AG08396 (cell line): ENCODE measurements around the gene PDE4D.

Source experiments
- DNase-seq: peaks from one replicate; pipeline ENCODE4 v3.0.0; 2012; ENCODE audit warnings: low spot score, mixed read lengths

The PDE4D gene

DNA sequence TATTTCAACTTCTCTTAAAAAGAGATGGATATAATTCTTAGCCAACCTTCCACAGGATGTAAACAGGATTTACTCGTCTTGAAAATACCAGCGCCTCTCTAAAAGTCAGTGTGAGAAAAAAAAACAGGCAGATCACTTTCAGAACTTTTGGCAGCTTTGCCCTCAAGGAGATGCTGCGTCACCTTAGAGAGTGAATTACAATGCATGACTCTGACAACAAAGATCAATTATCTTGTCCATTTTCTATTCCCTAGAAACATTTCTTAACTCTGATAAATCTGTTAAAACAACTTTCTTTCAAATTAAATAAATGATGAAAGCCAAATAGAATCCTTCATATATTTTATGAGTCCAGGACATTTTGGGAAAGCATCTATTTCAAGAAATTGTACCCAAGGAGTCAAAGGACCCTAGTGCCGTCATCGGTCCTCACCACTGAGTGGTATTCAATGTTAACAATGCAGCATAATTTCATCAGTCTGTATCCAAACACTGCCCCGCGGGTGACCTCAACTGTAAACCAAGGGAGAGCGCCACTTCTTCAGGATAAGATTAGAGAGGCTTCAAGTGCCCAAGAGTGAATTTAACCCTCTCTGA, 536.0 kb downstream of the PDE4D start:
- DNase-seq = no peak

DNA sequence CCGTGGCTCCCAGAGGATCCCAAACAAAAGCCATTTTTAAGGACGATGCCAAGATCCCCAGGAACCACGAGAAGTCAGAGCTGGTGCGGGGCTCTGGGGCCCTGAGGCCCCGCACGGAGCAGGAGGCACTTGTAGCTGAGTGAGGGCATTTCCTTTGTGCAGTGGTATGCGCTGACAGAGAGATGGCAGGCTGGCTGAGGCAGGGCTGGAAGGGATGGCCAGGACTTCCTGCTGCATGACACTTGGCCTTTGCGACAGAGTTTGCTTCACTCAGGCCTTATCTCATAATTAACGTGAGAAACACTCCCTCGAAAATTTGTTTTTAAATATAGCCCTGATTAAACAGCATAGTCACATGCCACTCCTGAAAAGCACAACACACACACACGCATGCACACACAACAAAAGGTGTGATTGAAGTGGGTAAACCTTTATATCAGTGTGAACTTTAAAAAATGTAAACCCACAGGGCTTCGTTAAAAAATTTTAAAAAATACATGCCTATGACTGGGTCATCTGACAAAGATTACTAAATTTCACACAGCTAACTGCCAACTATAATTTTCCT, 536.6 kb downstream of the PDE4D start:
- no peak for DNase-seq

DNA sequence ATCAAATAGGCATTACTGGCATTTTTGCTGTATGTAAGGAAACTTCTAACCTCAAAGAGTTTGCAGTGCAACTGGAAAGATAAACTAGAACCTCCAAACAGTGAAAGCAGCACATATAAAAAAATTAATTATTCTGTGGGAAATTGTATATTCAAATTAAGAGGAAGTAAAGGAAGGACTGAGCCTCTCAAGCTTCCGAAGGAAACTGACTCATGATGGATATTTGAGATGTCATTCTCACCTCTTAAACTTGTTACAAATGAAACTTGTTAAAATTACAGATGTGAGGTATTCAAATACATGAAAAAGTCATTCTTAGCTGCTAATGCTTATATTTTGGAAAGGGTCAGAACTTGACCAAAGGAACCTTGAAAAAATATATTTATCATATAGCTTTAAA, 538.7 kb downstream of the PDE4D start:
- DNase-seq = no peak

DNA sequence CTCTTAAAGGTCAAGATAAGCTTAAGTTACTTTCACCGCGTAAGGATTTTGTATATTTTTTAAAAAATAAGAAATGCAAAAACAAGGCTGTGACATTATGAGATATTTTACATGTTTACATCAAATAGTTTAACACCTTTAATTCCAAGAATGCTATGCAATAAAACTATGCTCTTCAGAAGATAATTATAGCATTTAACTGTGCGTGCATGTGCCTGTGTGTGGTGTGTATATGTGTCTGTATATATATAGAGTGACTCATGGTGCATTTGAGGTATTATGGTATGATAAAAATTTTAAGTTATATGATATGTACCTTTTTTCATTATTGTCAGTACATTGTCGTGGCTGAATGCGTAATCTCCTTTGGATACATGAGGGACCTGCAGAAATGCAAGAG, 539.3 kb downstream of the PDE4D start:
- no peak for DNase-seq

DNA sequence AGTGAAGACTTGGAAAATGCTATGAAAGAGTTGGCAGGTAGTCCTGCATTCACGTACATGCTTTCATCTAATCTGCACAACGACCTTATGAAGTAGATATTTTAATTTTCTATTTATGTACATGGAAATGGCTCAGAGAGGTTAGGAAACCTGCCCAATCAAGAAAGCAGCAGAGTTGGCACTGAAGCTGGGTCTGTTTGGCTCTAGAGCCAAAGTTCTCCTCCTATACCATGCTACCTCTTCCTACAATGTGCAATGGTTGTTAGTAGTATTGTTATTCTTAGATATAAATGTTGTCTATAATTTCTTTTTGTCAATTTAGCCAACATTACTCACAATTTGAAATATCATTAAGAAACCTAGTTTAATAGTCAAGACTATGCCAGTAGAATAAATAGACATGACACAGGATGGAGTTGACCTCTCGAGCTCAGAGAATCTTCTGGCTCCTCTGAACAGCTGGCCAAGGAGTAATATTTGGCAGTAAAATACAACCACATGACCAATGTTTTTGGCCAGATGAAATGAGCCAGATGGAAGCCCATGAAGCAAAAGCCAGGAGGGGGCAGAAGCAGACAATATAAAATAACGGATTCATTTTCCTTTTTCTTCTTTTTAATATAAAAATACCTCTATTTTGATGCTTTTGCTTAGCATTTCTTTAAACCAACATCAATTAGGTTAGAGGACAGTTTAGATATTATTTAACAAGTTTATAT, 542.3 kb downstream of the PDE4D start:
- no peak for DNase-seq

DNA sequence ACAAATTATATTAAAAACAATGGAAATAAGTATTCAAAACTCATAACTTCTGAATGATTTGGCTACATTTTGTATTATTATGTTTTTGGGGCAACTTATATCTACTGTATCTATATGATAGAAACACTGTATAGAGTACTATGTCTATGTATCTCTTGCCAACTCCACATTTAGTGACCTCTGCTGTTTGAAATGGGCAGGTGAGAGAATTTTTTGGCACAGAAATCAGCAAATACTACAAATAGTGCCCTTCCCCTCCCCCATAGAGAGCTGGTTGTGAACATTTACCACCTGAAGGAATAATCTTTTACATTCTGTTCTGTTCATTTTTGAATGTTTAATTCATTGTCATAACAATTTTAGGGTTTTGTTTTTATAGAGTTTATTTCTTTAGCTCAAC, 545.3 kb downstream of the PDE4D start:
- DNase-seq = no peak

DNA sequence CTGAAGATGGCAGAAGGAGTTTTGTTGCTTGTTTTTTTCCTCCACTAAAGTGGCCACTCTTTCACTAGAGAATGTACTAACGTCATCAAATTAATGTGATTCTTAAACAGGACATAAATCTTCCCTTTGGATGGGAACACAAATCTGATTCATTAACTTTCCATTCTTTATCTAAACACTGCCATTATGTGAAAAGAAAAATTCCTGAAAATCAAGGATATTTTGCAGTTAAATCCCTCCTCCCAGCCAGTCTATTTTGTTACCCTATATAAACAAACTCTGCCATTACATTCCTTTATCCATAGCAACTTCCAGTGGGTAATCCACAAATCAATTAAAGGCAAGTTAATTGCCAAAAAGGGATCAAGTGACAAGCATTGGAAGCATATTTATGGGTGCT, 546.5 kb downstream of the PDE4D start:
- no peak for DNase-seq

DNA sequence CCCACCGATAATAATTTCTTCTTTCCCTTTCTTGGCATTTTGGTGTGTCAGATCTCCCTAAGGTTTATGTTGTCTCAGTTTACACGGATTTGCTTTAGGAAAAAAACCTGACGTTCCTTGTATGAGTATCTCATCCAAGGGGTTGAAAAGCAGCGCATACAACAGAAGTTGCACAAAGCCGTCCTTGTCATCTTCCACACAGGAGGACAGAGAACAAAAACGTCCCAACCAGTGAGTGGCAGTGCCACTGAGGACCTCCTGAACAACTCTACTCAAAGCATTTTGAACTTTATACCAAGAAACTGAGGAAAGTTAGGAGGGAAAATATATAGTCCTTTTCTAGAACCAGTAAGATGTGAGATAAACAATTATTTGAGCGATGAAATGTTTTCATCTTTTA, 547.0 kb downstream of the PDE4D start:
- no peak for DNase-seq

DNA sequence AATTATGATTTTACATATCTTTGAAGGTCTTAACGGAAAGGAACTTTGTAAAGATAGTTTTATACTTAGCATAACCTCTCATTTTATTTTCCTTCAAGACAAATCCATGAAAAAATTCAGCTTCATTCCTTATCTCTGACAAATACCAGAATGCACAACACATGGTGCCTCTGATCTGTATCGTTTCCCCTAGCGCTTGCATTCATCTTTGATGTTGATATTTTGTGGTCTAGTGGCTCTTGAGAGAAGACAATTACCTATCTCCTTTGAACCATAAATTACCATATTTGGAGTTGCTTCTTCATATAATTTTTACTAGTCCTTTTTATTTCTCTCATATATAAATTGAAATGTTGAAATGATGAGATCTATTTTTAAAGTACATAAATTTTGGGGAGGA, 551.3 kb downstream of the PDE4D start:
- DNase-seq = no peak

DNA sequence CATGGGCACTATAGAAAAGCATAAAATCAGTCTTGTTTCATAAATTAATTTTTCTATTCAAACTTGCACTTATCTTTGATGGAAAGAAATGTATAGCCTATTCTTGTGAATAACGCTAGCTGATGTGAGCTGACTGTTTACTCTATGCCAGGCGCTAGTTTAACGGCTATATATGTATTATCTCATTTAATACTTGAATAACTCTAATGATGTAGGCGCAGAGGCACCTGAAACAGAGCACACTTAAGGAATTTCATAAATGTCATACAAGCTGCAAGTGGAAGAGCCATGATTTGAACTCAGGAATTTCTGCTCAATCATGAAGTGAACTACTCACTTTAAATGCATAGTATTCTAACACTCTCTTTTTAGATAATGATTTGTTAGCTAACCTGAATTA, 551.8 kb downstream of the PDE4D start:
- no peak for DNase-seq

DNA sequence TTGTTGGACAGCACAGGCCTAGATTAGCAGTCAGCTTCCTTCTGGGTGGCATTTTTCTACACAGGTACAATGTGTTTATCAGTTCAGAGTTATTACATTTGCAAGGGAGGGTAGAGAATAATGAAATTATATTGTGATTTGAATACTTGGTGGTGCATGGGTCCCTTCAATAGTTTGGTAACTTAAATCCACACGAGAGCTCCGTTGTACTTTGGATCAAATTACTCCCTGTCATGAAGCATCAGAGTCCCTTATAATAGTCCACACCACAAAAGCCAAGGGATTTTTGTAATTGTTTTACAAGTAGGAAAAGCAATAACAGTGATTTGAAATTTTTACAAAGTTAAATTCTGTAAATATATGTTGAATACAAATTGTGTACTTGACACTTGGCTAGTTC, 552.4 kb downstream of the PDE4D start:
- no peak for DNase-seq

DNA sequence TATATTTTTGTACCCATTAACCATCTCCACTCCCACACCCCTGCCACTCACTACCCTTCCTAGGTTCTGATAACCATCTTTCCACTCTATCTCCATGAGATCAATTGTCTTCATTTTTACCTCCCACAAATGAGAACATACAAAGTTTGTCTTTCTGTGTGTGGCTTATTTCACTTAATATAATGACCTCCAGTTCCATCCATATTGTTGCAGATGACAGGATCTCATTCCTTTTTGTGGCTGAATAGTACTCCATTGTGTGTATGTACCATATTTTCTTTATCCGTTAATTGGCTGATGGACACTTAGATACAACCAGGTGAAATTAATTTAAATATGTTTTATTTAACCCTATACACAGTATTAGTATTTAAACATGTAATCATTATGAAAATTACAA, 552.9 kb downstream of the PDE4D start:
- DNase-seq = no peak

DNA sequence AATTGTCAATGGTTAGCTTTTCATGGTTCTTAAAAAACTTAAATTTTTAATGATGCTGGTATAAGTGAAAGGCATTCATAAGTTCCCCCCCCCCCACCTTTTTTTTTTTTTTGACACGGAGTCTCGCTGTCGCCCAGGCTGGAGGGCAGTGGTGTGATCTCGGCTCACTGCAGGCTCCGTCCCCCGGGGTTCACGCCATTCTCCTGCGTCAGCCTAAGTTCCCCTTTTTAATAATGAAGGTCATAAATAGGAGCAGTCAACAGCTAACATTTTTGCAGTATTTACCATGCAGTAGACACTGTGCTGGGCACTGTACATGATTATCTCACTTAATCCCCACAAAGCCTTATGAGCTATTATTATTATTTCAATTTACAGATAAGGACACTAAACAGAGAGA, 556.3 kb downstream of the PDE4D start:
- no peak for DNase-seq

DNA sequence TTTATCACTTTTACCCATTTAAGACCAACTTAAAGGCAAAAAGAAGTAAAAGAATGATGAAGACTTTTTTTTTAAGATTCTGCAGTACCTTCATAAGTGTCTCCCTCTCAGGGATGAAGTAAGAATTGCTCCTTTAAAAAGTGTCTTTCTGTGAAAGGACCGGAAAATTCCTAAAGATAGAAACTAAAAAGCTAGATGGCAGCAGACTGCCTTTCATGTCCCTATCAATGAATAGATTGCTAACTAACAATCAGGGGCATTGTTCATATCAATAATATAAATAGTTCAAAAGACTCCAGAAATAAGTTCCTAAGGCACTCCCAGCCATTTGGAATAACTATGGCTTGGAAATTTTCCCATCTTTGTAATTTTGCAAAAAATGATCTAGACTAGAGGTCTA, 558.0 kb downstream of the PDE4D start:
- DNase-seq = no peak

DNA sequence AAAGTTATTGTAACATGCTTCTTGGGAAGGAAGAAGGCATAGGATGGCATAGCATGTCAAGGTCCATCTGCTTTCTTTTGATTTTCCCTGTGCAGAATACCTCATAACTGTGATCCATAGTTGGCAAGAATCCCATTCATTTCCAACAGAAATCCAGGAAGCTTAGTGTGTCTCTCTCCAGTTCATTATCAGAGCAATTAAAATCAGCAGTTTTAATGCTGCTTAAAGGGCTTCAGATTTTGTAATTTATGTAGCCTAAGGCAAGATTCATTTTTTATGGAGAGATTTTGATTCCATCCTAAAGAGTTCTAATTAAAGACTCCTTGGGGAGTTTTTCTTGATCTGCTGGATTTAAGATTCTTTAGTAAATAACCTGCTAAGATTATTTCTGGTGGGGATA, 560.1 kb downstream of the PDE4D start:
- no peak for DNase-seq

DNA sequence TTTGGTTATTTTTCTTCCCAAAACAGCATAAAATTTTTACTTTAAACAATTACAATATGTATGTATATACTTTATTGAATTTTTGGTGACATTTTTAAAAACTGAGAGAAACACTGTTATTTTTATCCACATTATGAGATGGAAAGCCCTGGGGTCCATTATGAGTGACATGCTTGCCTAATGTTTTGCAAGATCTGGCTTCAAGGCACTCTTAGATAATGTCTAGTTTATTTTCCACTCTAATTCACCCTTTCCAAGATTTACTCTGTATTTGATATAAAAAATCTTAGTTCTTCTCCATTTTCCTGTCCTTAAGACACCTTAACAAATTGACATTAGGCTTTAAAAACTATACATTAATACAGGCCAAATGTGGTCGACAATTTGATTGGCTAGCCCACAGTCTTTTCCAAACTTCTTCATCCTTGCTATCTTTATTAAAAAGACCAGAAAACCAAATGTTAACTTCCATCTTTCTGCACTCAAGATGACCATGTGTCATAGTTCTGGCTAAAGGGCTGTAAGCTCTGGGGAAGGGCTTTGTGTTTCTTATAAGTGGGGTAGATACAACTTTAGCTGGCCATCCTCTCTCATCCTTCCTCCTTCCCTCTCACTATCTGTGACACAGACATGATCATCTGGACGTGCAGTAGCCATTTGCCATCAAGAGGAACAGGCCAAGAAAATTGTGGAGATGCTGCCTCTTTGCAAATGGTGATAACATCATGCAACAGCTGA, 561.1 kb downstream of the PDE4D start:
- DNase-seq = no peak

DNA sequence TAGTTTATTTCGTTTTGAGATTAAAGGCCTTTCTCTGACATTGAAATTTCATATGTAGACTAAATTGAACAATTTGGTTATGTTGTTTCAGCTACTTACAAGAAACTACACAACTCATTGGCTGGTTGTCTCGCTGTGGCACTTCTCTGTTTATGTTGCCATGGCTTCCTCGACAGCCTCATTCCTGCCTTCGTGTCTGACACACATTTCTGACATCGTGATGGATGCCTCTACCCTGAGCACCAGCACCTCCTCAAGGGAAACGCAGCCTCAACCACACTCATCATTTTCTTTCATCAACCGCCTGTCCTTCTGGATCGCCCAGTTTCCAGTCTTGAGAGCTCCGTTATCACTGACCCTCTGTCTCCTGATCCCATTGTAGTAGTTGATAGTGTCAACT, 562.8 kb downstream of the PDE4D start:
- no peak for DNase-seq

DNA sequence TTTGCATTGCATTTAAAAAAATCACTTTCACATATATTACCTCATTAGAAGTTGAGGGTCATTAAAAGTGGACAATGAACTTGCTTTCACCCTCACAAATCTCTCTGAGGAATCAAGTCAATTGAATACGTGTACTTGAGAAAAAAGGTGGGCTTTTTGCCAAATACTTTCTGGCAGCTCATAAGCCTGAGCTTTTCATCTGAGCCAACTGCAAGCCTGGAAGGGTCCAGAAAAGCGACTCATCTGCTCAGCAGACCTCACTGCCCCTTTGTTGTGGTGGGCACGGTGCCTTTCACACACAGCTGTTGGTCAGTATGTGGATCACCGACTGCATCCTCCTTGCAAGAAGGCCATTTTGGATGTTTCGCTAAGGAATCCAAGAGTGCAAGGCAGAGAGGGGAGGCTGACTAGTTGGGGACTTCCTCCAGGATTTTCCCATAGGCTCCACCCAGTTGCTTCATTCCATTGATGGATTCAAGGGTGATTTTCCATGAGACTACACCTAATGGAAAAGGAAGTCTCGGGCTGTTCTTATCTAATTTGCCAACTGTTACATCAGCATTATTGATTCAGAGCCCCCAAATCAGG, 564.7 kb downstream of the PDE4D start:
- no peak for DNase-seq

DNA sequence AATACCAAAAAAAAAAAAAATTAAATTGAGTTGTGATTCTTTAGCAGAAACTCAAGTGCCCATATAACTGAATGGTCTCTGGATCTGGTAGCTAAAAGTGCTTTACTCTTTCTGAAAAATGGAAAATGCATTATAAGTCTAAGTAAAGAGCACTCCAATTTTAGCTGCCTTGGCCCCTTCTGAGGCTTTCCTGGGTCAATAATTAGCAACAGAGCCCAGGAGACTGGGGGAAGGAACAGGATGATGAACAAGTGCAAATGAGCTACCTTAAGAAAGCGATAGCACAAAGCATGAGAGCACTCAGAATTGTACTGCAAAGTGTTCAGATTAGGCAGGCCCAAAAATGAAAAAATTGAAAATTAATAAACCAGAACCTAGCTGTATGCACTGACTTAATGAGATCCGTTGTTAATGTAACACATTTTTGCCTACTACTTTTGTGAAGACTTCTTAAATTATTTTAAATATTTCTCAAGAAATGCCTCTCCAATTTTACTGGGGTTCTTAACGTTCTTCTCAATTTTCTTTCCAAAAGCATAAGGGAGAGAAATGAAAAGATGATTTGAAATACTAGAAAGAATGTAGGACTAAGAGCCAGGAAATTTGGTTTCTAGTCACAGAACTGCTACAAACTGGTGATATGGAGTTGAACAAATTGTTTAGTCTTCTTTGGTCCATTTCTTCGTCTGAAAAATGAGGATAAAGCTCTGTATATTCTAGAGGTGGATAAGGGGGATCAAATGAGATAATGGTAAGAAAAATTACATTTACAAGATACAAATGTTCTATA, 566.1 kb downstream of the PDE4D start:
- no peak for DNase-seq

DNA sequence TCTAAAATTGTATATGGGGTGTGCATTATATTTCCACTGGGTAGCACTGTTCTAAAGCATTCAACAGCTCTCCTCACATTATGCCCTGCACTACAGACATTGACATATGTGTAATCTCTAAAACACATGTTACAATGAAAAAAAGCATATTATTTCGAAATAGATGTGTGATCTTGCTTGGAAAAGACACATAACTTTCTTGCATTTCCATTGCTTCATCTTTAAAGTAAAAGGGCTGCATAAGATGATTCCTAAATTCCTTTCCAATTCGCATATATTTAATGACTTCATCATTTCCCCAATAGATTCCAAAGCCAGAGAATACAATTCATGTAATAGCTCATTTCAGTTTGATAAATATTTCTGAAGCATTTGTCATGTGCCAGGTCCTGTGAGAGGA, 566.9 kb downstream of the PDE4D start:
- DNase-seq = no peak

DNA sequence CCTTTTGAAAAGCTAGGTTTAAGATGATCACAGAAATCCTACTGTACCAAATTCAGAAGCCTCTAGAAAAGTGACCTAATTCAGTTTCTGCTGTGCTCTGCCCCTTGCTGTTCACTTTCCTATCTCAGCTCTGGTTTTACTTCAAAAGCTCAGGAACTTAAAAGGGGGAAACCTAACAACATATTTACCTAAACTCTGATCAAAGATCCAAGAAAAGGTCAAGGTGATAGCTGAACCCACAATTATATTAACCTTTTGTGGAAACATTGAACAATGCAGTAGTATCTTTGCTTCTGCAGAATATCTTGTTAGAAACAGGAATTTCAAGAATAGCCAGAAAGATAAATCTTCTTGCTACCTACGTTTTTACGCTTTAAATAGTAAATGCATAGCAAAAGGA, 568.5 kb downstream of the PDE4D start:
- no peak for DNase-seq

DNA sequence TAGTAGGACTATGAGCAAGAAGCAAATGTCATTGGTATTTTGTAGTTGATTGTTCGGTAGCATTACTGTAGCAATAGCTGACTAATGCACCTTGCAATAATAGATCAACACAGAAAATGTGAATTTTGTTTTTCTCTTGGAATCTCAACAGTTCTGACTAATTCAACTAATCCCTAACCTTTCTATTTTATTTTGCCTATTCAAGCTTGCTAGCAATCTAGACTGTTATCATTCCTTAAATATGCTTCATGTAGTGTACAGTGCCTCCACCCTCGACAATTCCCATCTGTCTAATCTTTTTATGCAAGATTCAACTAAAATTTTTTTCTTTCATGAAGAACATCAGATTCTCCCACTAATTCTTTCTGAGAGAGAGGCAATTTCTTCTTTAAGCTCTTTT, 570.6 kb downstream of the PDE4D start:
- DNase-seq = no peak
